Measurements from ENCODE around the gene COL23A1. TPM values are rescaled to one million over a fixed set of nuclear protein-coding genes. Genes with fewer than 3 reads are reported as not detected.

Gene COL23A1
- polyA plus RNA-seq, 1 donor (not counting 4 experiments of a cell fraction or from before 2014, with no cell fraction given): not detected

DNA sequence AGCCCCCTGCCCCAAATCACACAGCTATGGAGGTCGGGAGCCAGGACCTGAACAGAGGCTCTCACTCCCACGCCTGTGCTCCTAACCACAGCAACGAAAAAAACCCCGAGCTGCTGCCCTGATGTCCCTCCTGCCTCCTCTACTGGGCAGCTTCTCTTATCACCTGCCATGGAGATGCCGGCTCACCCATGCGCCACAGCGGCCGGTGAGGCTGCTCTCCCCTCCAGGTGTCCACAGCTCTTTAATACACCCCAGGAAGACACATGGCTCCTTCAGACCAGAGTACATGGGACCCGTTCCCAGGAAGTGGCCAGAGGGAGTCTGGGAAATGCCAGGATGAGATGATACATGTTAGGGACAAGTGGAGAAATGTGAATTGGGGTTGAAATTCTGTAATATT, 110.9 kb downstream of the COL23A1 start:
- H3K27ac ChIP-seq (ENCODE audit: control insufficient read depth, insufficient read depth, low read length): no peak overlapping the region
- no peaks in the 10 kb centered on the region for H3K36me3 ChIP-seq (ENCODE audit: control insufficient read depth in 2 of 2, extremely low read depth in 1 of 2, insufficient read depth in 2 of 2, low read length in 2 of 2)
- H4K20me1 ChIP-seq (ENCODE audit: control insufficient read depth, extremely low read depth, insufficient read depth, low read length): no peaks in the 10 kb centered on the region
- FAIRE-seq (no peak), DNase-seq (ENCODE audit: low read depth, low spot score) (no peak)
- H3K9me3 ChIP-seq (ENCODE audit: control insufficient read depth, low read depth, low read length): no peaks in the 10 kb centered on the region
- H3K9me1 ChIP-seq (ENCODE audit: control insufficient read depth, extremely low read depth, insufficient read depth, low read length): no peaks in the 10 kb centered on the region
- H2AFZ ChIP-seq (ENCODE audit: control insufficient read depth, low read length): no peak overlapping the region
- no peaks in the 10 kb centered on the region for H3K4me1 ChIP-seq (ENCODE audit: control insufficient read depth, extremely low read depth, insufficient read depth, low read length)
- H3K27me3 ChIP-seq (ENCODE audit: control insufficient read depth, extremely low read depth, insufficient read depth, low read length): no peaks in the 10 kb centered on the region
- H3K4me3 ChIP-seq (ENCODE audit: control insufficient read depth in 2 of 3, extremely low read depth in 1 of 3, insufficient read depth in 2 of 3, low read depth in 1 of 3, low read length in 3 of 3): no peak overlapping the region
- no peaks in the 10 kb centered on the region for H3K79me2 ChIP-seq (ENCODE audit: control insufficient read depth, insufficient read depth, low read length)
- no peak overlapping the region for H3K4me2 ChIP-seq (ENCODE audit: control insufficient read depth, extremely low read depth, insufficient read depth, low read depth, low read length)
- dilution Hi-C loops (cut with MboI; ENCODE audit: extremely low pct_ligation_motif_present, low sequenced_read_pairs): no loop called here
- TF ChIP-seq, protein P1, sequence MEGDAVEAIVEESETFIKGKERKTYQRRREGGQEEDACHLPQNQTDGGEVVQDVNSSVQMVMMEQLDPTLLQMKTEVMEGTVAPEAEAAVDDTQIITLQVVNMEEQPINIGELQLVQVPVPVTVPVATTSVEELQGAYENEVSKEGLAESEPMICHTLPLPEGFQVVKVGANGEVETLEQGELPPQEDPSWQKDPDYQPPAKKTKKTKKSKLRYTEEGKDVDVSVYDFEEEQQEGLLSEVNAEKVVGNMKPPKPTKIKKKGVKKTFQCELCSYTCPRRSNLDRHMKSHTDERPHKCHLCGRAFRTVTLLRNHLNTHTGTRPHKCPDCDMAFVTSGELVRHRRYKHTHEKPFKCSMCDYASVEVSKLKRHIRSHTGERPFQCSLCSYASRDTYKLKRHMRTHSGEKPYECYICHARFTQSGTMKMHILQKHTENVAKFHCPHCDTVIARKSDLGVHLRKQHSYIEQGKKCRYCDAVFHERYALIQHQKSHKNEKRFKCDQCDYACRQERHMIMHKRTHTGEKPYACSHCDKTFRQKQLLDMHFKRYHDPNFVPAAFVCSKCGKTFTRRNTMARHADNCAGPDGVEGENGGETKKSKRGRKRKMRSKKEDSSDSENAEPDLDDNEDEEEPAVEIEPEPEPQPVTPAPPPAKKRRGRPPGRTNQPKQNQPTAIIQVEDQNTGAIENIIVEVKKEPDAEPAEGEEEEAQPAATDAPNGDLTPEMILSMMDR (optimal IDR thresholded peaks at IDR 0.05 in 1 of 3, IDR thresholded peaks at IDR 0.05 in 1 of 3, conservative IDR thresholded peaks at IDR 0.05 in 1 of 3; ENCODE audit: extremely low read depth in 1 of 3, insufficient read depth in 2 of 3, low read length in 3 of 3): no peak
- no peak for TF ChIP-seq EZH2 (IDR thresholded peaks at IDR 0.05; ENCODE audit: low read length)
- H3K9ac ChIP-seq (ENCODE audit: control insufficient read depth, extremely low read depth, insufficient read depth, low read length): no peak overlapping the region

DNA sequence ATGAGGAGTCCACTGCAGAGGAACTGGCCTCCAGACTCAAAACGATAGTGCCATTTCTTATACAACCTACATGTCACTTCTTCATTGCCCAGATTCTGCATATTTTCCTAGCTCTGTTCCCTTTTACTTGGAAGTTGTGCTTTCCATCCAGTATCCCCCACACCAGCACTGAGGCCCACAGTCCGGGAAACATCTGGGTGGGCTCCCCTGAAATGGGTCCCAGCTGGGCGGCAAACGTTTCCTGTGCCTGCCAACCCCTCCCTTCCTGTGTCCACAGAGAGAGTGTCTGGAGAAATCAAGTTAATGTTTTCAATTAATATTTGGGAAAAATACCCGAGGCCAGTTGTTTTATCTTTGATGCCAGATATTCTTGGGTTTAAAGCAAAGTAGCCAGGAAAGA, 111.8 kb downstream of the COL23A1 start:
- H4K20me1 ChIP-seq (ENCODE audit: control insufficient read depth, extremely low read depth, insufficient read depth, low read length): no peaks in the 10 kb centered on the region
- TF ChIP-seq, protein P1 (optimal IDR thresholded peaks at IDR 0.05 in 1 of 3, IDR thresholded peaks at IDR 0.05 in 1 of 3, conservative IDR thresholded peaks at IDR 0.05 in 1 of 3; ENCODE audit: extremely low read depth in 1 of 3, insufficient read depth in 2 of 3, low read length in 3 of 3): no peak
- no peak for TF ChIP-seq EZH2 (IDR thresholded peaks at IDR 0.05; ENCODE audit: low read length)
- H3K79me2 ChIP-seq (ENCODE audit: control insufficient read depth, insufficient read depth, low read length): no peaks in the 10 kb centered on the region
- H3K4me1 ChIP-seq (ENCODE audit: control insufficient read depth, extremely low read depth, insufficient read depth, low read length): no peaks in the 10 kb centered on the region
- H2AFZ ChIP-seq (ENCODE audit: control insufficient read depth, low read length): no peak overlapping the region
- dilution Hi-C loops (cut with MboI; ENCODE audit: extremely low pct_ligation_motif_present, low sequenced_read_pairs): no loop called here
- H3K9me3 ChIP-seq (ENCODE audit: control insufficient read depth, low read depth, low read length): no peaks in the 10 kb centered on the region
- no peak for DNase-seq (ENCODE audit: low read depth, low spot score)
- no peaks in the 10 kb centered on the region for H3K36me3 ChIP-seq (ENCODE audit: control insufficient read depth in 2 of 2, extremely low read depth in 1 of 2, insufficient read depth in 2 of 2, low read length in 2 of 2)
- no peak overlapping the region for H3K27ac ChIP-seq (ENCODE audit: control insufficient read depth, insufficient read depth, low read length)
- H3K27me3 ChIP-seq (ENCODE audit: control insufficient read depth, extremely low read depth, insufficient read depth, low read length): no peaks in the 10 kb centered on the region
- H3K4me3 ChIP-seq (ENCODE audit: control insufficient read depth in 2 of 3, extremely low read depth in 1 of 3, insufficient read depth in 2 of 3, low read depth in 1 of 3, low read length in 3 of 3): no peak overlapping the region
- H3K4me2 ChIP-seq (ENCODE audit: control insufficient read depth, extremely low read depth, insufficient read depth, low read depth, low read length): no peak overlapping the region
- no peaks in the 10 kb centered on the region for H3K9me1 ChIP-seq (ENCODE audit: control insufficient read depth, extremely low read depth, insufficient read depth, low read length)
- H3K9ac ChIP-seq (ENCODE audit: control insufficient read depth, extremely low read depth, insufficient read depth, low read length): no peak overlapping the region
- FAIRE-seq: no peak
